Stomach (tissue), 4 donors: ENCODE data around the gene AKAP5.

Source experiments
- CTCF ChIP-seq, 7 experiments: fragments of 450-650 bp in 4 of 7; fragments of 200-600 bp in 3 of 7; sonication (generic) in 3 of 7; IDR thresholded peaks; one replicate each; pipeline ENCODE4 v1.5.1; 2016 to 2019; ENCODE audit warnings: antibody characterized with exemption in 7 of 7, control low read depth in 2 of 7, mild to moderate bottlenecking in 1 of 7
- POLR2AphosphoS5 ChIP-seq, 3 donors: sonication (generic); formaldehyde crosslinking; IDR thresholded peaks; one replicate each; pipeline ENCODE4 v1.6.1; 2016; ENCODE audit warnings: antibody characterized with exemption in 3 of 3

GRCh38 chr14:64417055-64417770, 48.1 kb upstream of the AKAP5 start:
- TF ChIP-seq CTCF (IDR thresholded peaks at IDR 0.05) (no peak), POLR2AphosphoS5 (IDR thresholded peaks at IDR 0.05) (no peak)
